Stimulated activated naive CD8-positive, alpha-beta T cell treated with anti-CD3 and anti-CD28 coated beads, Interleukin-15, Interleukin-2, amounts not matched to agents 100 U/mL and 50 U/mL, for 24 hours (primary cell): Measurements from ENCODE around the gene CHAF1A.

ENCODE experiments used
- ATAC-seq: fragments of 150-1000 bp; cut with Tn5 transposase; one replicate; pipeline ENCODE4 v1.10.0; 2021
- DNase-seq: peaks from one replicate; pipeline ENCODE4 v3.0.0; 2021

Gene CHAF1A

GRCh38 chr19:4456843-4457653 lies 54.6 kb downstream of the CHAF1A start:
- peak; percentile 58 for DNase-seq
- ATAC-seq: peak; percentile 4

- ATAC-seq (peak; percentile 98), DNase-seq (peak; percentile 97)
These were observed 55.4 kb downstream of the CHAF1A start, which contains the start of gene UBXN6 for GRCh38 chr19:4457654-4458395. Gene UBXN6, minus strand, starts transcription at chr19:4457794. Its CDS starts 97 bp downstream, at chr19:4457697.

DNA sequence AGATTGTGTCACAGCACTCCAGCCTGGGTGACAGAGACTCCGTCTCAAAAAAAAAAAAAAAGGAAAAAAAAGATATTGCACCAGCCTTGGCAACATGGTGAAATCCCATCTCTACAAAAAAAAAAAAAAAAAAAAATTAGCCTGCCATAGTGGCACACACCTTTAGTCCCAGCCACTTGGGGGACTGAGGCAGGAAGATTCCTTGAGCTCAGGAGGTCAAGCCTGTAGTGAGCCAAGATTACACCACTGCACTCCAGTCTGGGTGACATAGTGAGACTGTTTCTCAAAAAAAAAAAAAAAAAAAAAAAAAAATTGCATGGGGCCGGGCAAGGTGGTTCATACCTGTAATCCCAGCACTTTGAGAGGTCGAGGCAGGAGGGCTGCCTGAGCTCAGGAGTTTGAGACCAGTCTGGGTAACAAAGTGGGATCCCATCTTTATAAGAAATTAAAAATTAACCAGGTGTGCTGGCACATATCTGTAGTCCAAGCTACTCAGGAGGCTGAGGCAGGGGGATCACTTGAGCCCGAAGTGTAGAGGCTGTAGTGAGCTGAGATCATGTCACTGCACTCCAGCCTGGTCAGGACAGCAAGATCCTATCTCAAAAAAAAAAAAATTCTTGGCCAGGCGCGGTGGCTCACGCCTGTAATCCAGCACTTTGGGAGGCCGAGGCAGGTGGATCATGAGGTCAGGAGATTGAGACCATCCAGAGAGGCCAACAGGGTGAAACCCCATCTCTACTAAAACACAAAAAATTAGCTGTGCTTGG lies 62.6 kb downstream of the CHAF1A start:
- DNase-seq: no peak
- no peak for ATAC-seq

GRCh38 chr19:4467835-4468234 lies 65.4 kb downstream of the CHAF1A start:
- ATAC-seq: no peak
- DNase-seq: no peak

- DNase-seq: peak; percentile 97
- ATAC-seq: peak; percentile 93
These were observed 69.1 kb downstream of the CHAF1A start for GRCh38 chr19:4471403-4472173.

GRCh38 chr19:4472174-4472974 lies 69.9 kb downstream of the CHAF1A start, which contains the start of gene HDGFL2:
Gene HDGFL2, plus strand, starts transcription at chr19:4472297. Its CDS starts 54 bp downstream, at chr19:4472351.
- DNase-seq (no peak), ATAC-seq (no peak)

DNA sequence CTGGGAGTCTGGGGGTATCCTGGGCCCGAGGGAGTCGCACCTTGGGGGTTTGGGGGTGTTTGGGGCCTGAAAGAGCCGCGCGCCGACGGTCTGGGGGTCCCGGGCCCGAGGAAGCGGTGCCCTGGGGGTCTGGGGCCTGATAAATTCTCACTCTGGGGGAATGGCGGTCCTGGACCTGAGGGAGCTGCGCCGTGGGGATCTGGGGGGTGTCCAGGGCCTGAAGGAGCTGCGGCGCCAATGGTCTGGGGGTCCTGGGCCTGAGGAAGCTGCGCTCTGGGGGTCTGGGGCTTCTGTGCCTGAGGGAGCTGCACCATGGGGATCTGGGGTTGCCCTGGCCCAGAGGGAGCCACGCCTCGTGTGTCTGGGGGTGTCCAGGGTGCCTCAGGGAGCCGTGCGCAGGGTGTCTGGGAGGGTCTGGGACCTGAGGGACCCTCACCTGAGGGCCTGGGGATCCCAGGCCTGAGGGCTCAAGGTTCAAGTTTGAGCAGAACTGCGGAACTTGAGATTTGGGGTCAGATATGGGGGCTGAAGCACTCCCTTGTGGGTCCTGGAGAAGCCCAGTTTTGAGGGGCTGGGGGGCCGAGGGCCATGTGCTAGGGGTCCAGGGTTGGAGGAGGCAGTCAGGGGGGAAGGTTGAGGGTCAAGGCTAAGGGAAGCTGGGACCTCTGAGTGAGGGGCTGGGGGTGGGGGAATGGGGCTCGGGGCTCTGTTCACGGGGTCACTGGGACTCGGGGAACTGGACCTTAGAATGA lies 70.7 kb downstream of the CHAF1A start:
- no peak for ATAC-seq

GRCh38 chr19:4473763-4474513 lies 71.5 kb downstream of the CHAF1A start:
- ATAC-seq (no peak), DNase-seq (no peak)

More for the DNA sequence above, 70.7 kb downstream of the CHAF1A start:
- DNase-seq: no peak

GRCh38 chr19:4474514-4475022 lies 72.1 kb downstream of the CHAF1A start:
- ATAC-seq (no peak), DNase-seq (peak; percentile 44)

DNA sequence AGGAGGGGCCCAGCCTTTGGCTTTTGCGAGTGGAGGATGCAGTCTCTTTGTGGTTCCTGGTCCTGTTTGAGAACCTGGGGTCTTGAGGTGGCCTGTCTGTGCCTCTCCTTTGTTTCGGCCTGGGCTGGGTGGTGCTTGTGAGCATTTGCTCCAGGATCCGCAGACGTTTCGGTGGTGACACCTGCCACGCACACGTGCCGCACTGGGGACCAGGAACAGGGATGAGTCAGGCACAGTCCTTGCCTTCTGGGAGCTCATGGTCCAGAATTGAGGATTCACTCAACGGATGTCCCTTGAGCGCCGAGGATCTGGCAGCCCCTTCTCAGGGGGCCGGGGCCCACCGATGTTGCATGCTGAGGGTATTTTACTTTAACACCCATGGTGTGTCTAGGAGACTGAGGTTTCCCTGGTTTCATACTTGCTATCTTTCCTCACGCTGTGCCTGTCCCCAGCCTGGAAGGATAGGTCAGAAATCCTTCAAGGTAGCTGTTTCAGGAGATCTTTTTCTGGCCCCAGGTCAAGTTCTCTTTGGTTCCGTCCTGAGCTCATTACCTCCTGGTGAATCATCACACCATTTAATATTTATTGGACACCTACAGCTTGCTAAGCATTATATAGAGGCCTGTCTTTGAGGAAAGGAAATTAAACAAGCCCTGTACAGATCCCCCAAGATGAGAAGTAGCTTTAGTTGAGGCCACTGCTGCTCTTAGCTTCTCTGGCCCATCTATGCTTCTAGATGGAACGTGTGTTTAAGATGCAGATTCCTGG lies 74.8 kb downstream of the CHAF1A start:
- DNase-seq: no peak
- no peak for ATAC-seq

GRCh38 chr19:4482721-4483364 lies 80.4 kb downstream of the CHAF1A start:
- ATAC-seq (no peak), DNase-seq (no peak)

DNA sequence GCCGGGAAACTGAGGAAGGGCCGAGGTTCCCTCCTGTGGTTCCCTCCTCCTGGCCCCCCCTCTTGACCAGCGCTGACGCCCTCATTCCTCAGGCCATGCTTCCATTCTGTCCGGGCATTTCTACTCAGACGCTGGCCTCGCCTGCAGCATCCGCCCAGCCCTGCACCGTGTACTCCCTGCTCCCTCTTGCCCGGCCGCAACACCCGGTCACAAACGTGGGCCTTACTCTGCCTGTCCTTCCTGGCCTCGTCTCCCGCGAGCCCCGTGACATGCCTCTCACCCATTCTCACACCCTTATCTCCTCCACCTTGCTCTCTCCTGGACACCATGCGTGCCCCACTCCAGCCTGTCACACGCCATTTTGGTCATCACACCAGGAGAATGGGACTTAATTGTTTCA lies 80.9 kb downstream of the CHAF1A start:
- DNase-seq (no peak), ATAC-seq (peak; percentile 19)

DNA sequence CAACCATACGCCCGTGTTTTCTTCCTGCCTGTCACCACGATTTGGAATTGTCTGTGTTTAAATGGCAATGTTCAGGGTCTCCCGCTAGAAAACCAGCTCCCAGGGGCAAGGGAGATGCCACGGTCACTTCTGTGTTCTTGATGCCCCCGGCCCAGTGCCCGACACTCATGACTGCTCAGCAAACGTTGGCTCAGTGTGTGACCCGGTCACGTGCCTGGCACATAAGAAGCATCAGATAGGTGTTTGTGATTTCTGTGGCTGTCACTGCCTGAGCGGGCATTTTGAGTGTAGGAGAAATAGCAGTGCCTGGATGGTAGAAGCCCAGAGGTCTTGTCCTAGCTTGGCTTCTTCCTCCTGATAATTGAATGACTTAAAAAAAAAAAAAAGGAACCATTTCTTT lies 85.1 kb downstream of the CHAF1A start:
- DNase-seq (no peak), ATAC-seq (no peak)

- ATAC-seq (no peak), DNase-seq (no peak)
These were observed 86.1 kb downstream of the CHAF1A start for GRCh38 chr19:4488496-4488895.

DNA sequence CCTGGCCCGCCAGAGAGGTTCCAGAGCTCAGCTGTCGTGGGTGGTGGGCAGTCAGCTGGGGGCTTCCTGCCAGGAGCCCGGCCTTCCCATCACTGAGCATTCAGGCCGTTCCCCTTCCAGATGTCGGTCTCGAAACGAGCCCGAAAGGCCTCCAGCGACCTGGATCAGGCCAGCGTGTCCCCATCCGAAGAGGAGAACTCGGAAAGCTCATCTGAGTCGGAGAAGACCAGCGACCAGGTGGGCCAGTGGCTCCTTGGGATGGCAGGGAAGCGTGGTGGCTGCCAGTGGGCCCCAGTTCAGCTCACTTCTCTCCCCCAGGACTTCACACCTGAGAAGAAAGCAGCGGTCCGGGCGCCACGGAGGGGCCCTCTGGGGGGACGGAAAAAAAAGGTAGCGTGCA lies 89.0 kb downstream of the CHAF1A start:
- DNase-seq (no peak), ATAC-seq (no peak)

DNA sequence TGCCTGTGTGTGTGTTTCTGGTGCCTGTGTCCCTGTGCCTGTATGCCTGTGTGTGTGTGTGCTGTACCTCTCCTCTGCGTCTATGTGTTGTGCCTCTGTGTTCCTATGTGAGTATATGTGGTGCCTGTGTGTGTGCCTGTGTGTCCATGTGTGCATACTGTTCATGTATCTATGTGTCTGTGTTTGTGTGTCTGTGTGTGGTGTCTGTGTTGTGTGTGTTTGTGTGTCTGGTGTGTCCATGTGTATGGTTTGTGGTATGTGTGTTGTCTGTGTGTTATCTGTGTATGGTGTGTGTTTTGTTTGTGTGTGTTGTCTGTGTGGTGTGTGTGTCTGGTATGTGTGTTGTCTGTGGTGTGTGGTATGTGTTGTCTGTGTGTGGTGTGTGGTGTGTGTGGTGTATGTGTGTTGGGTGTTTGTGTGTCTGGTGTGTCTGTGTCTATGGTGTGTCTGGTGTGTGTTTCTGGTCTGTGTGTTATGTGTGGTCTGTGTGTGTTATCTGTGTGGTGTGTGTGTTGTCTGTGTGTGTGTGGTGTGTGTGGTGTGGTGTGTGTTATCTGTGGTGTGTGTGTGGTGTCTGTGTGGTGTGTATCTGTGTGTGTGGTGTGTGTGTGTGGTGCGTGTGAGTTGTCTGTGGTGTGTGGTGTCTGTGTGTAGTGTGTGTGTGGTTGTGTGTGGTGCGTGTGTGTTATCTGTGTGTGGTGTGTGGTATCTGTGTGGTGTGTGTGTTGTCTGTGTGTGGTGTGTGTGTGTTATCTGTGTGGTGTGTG lies 90.1 kb downstream of the CHAF1A start:
- DNase-seq (no peak), ATAC-seq (no peak)
